ENCODE measurements around the gene LYRM1.

DNA sequence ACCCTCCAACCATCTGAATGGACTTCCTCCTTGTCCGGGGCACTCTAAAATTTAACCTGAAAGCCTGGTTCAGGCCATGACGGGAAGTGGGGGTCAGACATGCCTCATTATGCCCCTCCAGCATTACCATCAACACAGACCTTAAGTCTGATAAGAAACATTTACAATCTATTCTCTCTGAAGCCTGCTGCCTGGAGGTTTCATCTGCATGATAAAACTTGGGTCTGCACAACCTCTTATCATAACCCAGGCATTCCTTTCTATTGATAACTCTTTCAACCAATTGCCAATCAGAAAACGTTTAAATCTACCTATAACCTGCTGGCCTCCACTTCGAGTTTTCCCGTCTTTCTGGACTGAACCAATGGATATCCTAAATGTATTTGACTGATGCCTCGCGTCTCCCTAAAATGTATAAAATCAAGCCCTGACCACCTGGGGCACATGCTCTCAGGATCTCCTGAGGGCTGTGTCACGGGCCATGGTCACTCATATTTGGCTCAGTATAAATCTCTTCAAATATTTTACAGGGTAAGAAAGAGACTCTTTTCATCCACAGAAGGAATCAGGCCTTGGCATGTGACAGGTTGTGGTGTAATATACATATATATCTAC, 45.6 kb downstream of the LYRM1 start:
- TF ChIP-seq CTCF (IDR thresholded peaks at IDR 0.05) (no peak), POLR2A (IDR thresholded peaks at IDR 0.05) (no peak)

All from testis (tissue), 2 donors.